Muscle layer of duodenum (tissue), 2 donors: ENCODE measurements around the gene WDR27.

ENCODE experiments used
- H3K27ac ChIP-seq: one replicate; pipeline ENCODE4 v1.7.0; 2013; ENCODE audit warnings: mild to moderate bottlenecking, low read length
- H3K27me3 ChIP-seq: one replicate; pipeline ENCODE4 v1.7.0; 2013; ENCODE audit warnings: low read depth, mild to moderate bottlenecking, control low read depth, low read length
- H3K36me3 ChIP-seq, 2 donors: one replicate each; pipeline ENCODE4 v1.7.0; 2013; ENCODE audit warnings: low read length in 2 of 2, control low read depth in 1 of 2, mild to moderate bottlenecking in 1 of 2; ENCODE audit not compliant: insufficient read depth in 2 of 2, control insufficient read depth in 1 of 2
- H3K4me1 ChIP-seq, 2 donors: one replicate each; pipeline ENCODE4 v1.7.0; 2013; ENCODE audit warnings: low read length in 2 of 2, mild to moderate bottlenecking in 2 of 2, control low read depth in 1 of 2, moderate library complexity in 1 of 2; ENCODE audit not compliant: insufficient read depth in 2 of 2, control insufficient read depth in 1 of 2
- H3K4me3 ChIP-seq, 2 donors: one replicate each; pipeline ENCODE4 v1.7.0; 2013; ENCODE audit warnings: low read length in 2 of 2, low read depth in 1 of 2, mild to moderate bottlenecking in 1 of 2
- H3K9me3 ChIP-seq, 2 donors: one replicate each; pipeline ENCODE4 v1.7.0; 2013; ENCODE audit warnings: low read length in 2 of 2, control low read depth in 1 of 2, mild to moderate bottlenecking in 1 of 2; ENCODE audit not compliant: control insufficient read depth in 1 of 2
- donor health status: healthy.

Gene WDR27

GRCh38 chr6:169638915-169639314 lies 62.9 kb downstream of the WDR27 start:
- Histone ChIP-seq H3K36me3 (peaks cover 6 to 12% of the 10 kb centered on the region in 2 donors), H3K27ac (no peak overlapping the region), H3K4me3 (no peak overlapping the region), H3K27me3 (no peaks in the 10 kb centered on the region), H3K4me1 (no peaks in the 10 kb centered on the region), H3K9me3 (no peaks in the 10 kb centered on the region)

- Histone ChIP-seq H3K4me3 (no peak overlapping the region), H3K9me3 (no peaks in the 10 kb centered on the region), H3K36me3 (peaks cover 6 to 16% of the 10 kb centered on the region in 2 donors), H3K27me3 (no peaks in the 10 kb centered on the region), H3K27ac (no peak overlapping the region), H3K4me1 (no peaks in the 10 kb centered on the region)
Observed at GRCh38 chr6:169638388-169638787, 63.4 kb downstream of the WDR27 start.

GRCh38 chr6:169635345-169635744 lies 66.5 kb downstream of the WDR27 start:
- H3K36me3 ChIP-seq, result peaks cover 6 to 28% of the 10 kb centered on the region in 2 donors
- H3K9me3 ChIP-seq, result no peaks in the 10 kb centered on the region
- H3K4me1 ChIP-seq, result no peaks in the 10 kb centered on the region
- no peak overlapping the region for H3K4me3 ChIP-seq
- no peak overlapping the region for H3K27ac ChIP-seq
- H3K27me3 ChIP-seq, result no peaks in the 10 kb centered on the region

GRCh38 chr6:169632841-169633240 lies 69.0 kb downstream of the WDR27 start:
- Histone ChIP-seq H3K9me3 (no peaks in the 10 kb centered on the region), H3K4me3 (no peak overlapping the region), H3K27me3 (no peaks in the 10 kb centered on the region), H3K27ac (no peak overlapping the region), H3K36me3 (peaks cover 6 to 28% of the 10 kb centered on the region in 2 donors), H3K4me1 (no peaks in the 10 kb centered on the region)

GRCh38 chr6:169629256-169629655 lies 72.6 kb downstream of the WDR27 start:
- Histone ChIP-seq H3K27ac (no peak overlapping the region), H3K4me1 (no peaks in the 10 kb centered on the region), H3K27me3 (no peaks in the 10 kb centered on the region), H3K4me3 (no peak overlapping the region), H3K9me3 (no peaks in the 10 kb centered on the region), H3K36me3 (peaks cover 4 to 46% of the 10 kb centered on the region in 2 donors)

- Histone ChIP-seq H3K4me1 (no peaks in the 10 kb centered on the region), H3K4me3 (no peak overlapping the region), H3K9me3 (no peaks in the 10 kb centered on the region), H3K27ac (no peak overlapping the region), H3K27me3 (no peaks in the 10 kb centered on the region), H3K36me3 (peaks cover 4 to 41% of the 10 kb centered on the region in 2 donors)
Observed at GRCh38 chr6:169627736-169628607, 73.9 kb downstream of the WDR27 start.

- Histone ChIP-seq H3K4me3 (no peak overlapping the region), H3K36me3 (peaks cover 4 to 33% of the 10 kb centered on the region in 2 donors), H3K4me1 (no peaks in the 10 kb centered on the region), H3K27ac (no peak overlapping the region), H3K9me3 (no peaks in the 10 kb centered on the region), H3K27me3 (no peaks in the 10 kb centered on the region)
Observed at GRCh38 chr6:169626649-169627048, 75.2 kb downstream of the WDR27 start.

GRCh38 chr6:169626169-169626568 lies 75.7 kb downstream of the WDR27 start:
- H3K4me1 ChIP-seq, result no peaks in the 10 kb centered on the region
- H3K9me3 ChIP-seq, result no peaks in the 10 kb centered on the region
- no peak overlapping the region for H3K4me3 ChIP-seq
- H3K36me3 ChIP-seq, result peaks cover 4 to 33% of the 10 kb centered on the region in 2 donors
- no peak overlapping the region for H3K27ac ChIP-seq
- H3K27me3 ChIP-seq, result no peaks in the 10 kb centered on the region

- no peak overlapping the region for H3K4me3 ChIP-seq
- H3K36me3 ChIP-seq, result peaks cover 4 to 33% of the 10 kb centered on the region in 2 donors
Observed at GRCh38 chr6:169625376-169625775, 76.5 kb downstream of the WDR27 start.

GRCh38 chr6:169624785-169625184 lies 77.0 kb downstream of the WDR27 start:
- H3K4me3 ChIP-seq, result no peak overlapping the region
- no peaks in the 10 kb centered on the region for H3K4me1 ChIP-seq
- no peaks in the 10 kb centered on the region for H3K27me3 ChIP-seq
- H3K9me3 ChIP-seq, result no peaks in the 10 kb centered on the region
- peaks cover 4 to 33% of the 10 kb centered on the region in 2 donors for H3K36me3 ChIP-seq
- H3K27ac ChIP-seq, result no peak overlapping the region

More at GRCh38 chr6:169625376-169625775, 76.5 kb downstream of the WDR27 start:
- H3K9me3 ChIP-seq, result no peaks in the 10 kb centered on the region
- H3K27ac ChIP-seq, result no peak overlapping the region
- H3K4me1 ChIP-seq, result no peaks in the 10 kb centered on the region
- H3K27me3 ChIP-seq, result no peaks in the 10 kb centered on the region

GRCh38 chr6:169623975-169624374 lies 77.9 kb downstream of the WDR27 start:
- H3K4me1 ChIP-seq, result no peaks in the 10 kb centered on the region
- H3K9me3 ChIP-seq, result no peaks in the 10 kb centered on the region
- peaks cover 4 to 38% of the 10 kb centered on the region in 2 donors for H3K36me3 ChIP-seq
- H3K4me3 ChIP-seq, result no peak overlapping the region
- H3K27me3 ChIP-seq, result no peaks in the 10 kb centered on the region
- H3K27ac ChIP-seq, result no peak overlapping the region
